ENCODE measurements around the gene KDM1B. TPM values are rescaled to one million over a fixed set of nuclear protein-coding genes. Genes with fewer than 3 reads are reported as not detected.

The KDM1B gene
- total RNA-seq, 2 experiments from 2014 or later, result 9.6 to 9.9 TPM

DNA sequence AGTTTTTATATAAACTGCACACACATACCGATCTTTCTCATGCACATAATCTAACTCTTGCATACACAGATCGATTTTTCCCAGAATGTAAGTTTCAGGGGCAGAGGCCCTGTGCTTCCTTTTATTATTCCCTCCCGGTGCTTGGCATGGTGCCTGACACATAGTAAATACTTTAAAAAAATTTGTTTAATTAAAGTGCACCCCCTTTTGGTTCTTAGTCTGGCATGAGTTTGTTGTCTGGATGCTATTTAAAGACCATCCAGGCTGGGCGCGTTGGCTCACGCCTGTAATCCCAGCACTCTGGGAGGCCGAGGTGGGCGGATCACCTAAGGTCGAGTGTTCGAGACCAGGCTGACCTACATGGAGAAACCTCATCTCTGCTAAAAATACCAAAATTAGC lies 114.5 kb downstream of the KDM1B start:
- CTCF ChIA-PET, result no interaction called here

DNA sequence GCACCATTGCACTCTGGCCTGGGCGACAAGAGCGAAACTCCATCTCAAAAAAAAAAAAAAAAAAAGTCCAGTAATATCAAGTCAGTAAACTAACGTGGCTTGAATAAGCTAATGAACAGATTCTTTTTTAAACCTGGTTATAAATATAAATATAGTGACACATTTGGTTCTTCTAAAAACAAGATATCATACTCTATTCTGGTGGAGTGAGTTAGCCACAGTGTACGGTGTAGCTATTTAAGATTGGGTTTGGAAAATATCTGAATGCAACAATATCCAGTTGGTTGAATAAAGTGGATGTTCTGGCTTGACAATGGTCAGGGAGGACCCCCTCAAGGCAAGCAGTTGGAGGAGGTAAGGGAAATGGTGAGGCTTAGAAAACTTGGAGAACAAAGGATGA lies 115.0 kb downstream of the KDM1B start:
- Mint-ChIP-seq H3K36me3 (ENCODE audit: low read depth) (peaks cover 5% of the 10 kb centered on the region), H3K4me3 (no peak overlapping the region), H3K9me3 (ENCODE audit: insufficient read depth) (no peaks in the 10 kb centered on the region), H3K27me3 (ENCODE audit: low read depth) (peaks cover 15% of the 10 kb centered on the region), H3K4me1 (ENCODE audit: low read depth) (peaks cover 7% of the 10 kb centered on the region), H3K27ac (no peak overlapping the region)
- POLR2A ChIA-PET, result no interaction called here
- ATAC-seq (no peak), DNase-seq (no peak)
- CTCF ChIA-PET, result no interaction called here

More for the DNA sequence above, 114.5 kb downstream of the KDM1B start:
- DNase-seq, result no peak
- no peaks in the 10 kb centered on the region for H3K9me3 Mint-ChIP-seq (ENCODE audit: insufficient read depth)
- POLR2A ChIA-PET, result no interaction called here
- peaks cover 10% of the 10 kb centered on the region for H3K36me3 Mint-ChIP-seq (ENCODE audit: low read depth)
- no peak overlapping the region for H3K4me3 Mint-ChIP-seq
- H3K4me1 Mint-ChIP-seq (ENCODE audit: low read depth), result peaks cover 12% of the 10 kb centered on the region
- ATAC-seq, result no peak
- H3K27ac Mint-ChIP-seq, result no peak overlapping the region
- H3K27me3 Mint-ChIP-seq (ENCODE audit: low read depth), result peaks cover 10% of the 10 kb centered on the region

Other genes starting within 250 kb of the KDM1B start
- not detected for gene KIF13A, start 167.8 kb upstream of the KDM1B start, total RNA-seq
- under 1 TPM; 0.21 to 0.32 TPM for gene NHLRC1, start 32.7 kb upstream of the KDM1B start, total RNA-seq
- 1 to 10 TPM; 6.1 to 6.4 TPM for gene TPMT, start 345 bp upstream of the KDM1B start, total RNA-seq
- 100 to 1,000 TPM; 251 to 255 TPM for gene DEK, start 109.1 kb downstream of the KDM1B start, total RNA-seq
- gene RNF144B, start 231.9 kb downstream of the KDM1B start, total RNA-seq, result 1 to 10 TPM in 1 of 2 experiments, under 1 TPM in 1; 0.73 to 1.9 TPM